Measurements from ENCODE around the gene BIRC5.
A peak's percentile ranks its signal among the peaks of the same experiment; 100 is the strongest.
"Not testable (repeated sequence)": the region's sequence is repeated elsewhere in the genome, so short reads cannot be mapped to it uniquely, and the experiment has no call there.

BIRC5 gene

GRCh38 chr17:78214016-78214705 lies at the start of gene BIRC5:
TSS of gene BIRC5 (plus strand) at chr17:78214253. CDS start at chr17:78214317, 64 bp downstream.
- peak; percentile 92 to 95 for DNase-seq

GRCh38 chr17:78164748-78165607 lies 49.1 kb upstream of the BIRC5 start:
- DNase-seq = no peak

- no peak for DNase-seq
Measured at GRCh38 chr17:78166416-78166815, 47.6 kb upstream of the BIRC5 start.

GRCh38 chr17:78168242-78168902 lies 45.7 kb upstream of the BIRC5 start, which contains the start of gene SYNGR2:
TSS of gene SYNGR2 (plus strand) at chr17:78168581. CDS start at chr17:78168617, 36 bp downstream.
- DNase-seq = peak; percentile 79 to 88

GRCh38 chr17:78168903-78169793 lies 44.9 kb upstream of the BIRC5 start:
- DNase-seq = peak in 1 of 2 experiments; percentile 14

- DNase-seq = no peak
Measured at GRCh38 chr17:78170692-78171590, 43.1 kb upstream of the BIRC5 start.

- not testable (repeated sequence) for DNase-seq
Measured at GRCh38 chr17:78171591-78172248, 42.3 kb upstream of the BIRC5 start.

GRCh38 chr17:78172249-78173051 lies 41.6 kb upstream of the BIRC5 start:
- no peak for DNase-seq

GRCh38 chr17:78173097-78173715 lies 40.8 kb upstream of the BIRC5 start:
- DNase-seq = no peak

GRCh38 chr17:78174346-78174869 lies 39.6 kb upstream of the BIRC5 start:
- DNase-seq = no peak

- no peak for DNase-seq
Measured at GRCh38 chr17:78174870-78175642, 39.0 kb upstream of the BIRC5 start.

- DNase-seq = no peak
Measured at GRCh38 chr17:78175643-78175981, 38.4 kb upstream of the BIRC5 start.

GRCh38 chr17:78176548-78177025 lies 37.5 kb upstream of the BIRC5 start:
- DNase-seq = peak; percentile 37 to 60

GRCh38 chr17:78179372-78179771 lies 34.7 kb upstream of the BIRC5 start:
- no peak for DNase-seq

GRCh38 chr17:78180083-78180482 lies 34.0 kb upstream of the BIRC5 start:
- DNase-seq = no peak

GRCh38 chr17:78180508-78180907 lies 33.5 kb upstream of the BIRC5 start:
- DNase-seq = no peak

GRCh38 chr17:78182504-78182903 lies 31.5 kb upstream of the BIRC5 start:
- no peak for DNase-seq

GRCh38 chr17:78183916-78184315 lies 30.1 kb upstream of the BIRC5 start:
- DNase-seq = no peak
